DMS 273 treated with DMSO at 0.1 percent for 48 hours (cell line): ENCODE measurements around the gene PIP4K2A.
"Not testable (repeated sequence)": the region's sequence is repeated elsewhere in the genome, so short reads cannot be mapped to it uniquely, and the experiment has no call there.

Experiments
- DNase-seq: peaks from one replicate; lab custom pipeline; 2025; lab: John Stamatoyannopoulos, UW

PIP4K2A gene

DNA sequence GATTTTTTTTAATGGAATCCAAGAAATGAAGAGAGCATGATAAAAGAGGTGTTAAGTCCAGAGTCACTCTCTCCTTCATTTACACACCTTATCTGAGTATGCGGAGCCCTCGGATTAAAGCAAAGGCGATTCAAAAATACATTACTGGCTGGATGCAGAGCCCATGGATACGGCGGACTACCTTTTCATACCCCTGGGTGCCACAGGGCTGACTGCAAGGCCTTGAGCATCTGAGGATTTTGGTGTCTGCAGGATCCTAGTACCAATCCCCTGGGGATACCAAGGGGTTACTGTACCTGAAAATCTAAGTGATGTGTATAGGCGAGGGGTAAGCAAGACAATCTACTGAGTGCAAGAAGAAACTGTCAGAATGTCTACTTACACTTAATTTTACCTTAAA, 20.5 kb downstream of the PIP4K2A start:
- no peak for DNase-seq

DNA sequence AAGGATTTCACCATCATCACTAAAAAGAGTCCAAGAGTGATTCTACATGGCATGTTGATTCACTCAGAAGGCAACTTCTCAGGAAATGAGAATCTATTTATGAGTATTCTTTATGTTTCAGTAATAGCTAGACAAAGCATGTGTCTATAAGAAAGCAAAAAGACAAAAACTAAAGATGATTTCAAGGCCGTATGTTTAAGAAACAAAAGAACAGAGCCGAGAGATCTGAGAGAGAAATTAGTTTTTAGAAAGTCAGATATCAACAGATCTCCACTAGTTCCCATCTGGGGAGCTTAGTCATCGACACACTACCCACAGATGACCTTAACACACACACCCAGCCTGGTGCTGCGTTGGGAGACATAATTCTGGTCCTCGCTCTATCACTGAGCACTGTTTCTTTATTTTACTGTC, 21.0 kb downstream of the PIP4K2A start:
- DNase-seq = no peak

DNA sequence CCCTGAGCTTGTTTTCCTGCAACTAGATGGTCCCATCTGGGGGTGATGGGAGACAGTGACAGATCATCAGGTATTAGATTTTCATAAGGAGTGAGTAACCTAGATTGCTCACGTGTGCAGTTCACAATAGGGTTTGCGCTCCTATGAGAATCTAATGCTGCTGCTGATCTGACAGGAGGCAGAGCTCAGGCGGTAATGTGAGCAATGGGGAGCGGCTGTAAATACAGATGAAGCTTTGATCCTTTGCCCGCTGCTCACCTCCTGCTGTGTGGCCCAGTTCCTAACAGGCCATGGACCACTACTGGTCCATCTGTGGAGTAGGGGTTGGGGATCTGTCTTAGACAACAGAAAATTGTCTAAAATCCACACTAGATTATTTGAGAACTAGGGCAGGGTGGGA, 22.3 kb downstream of the PIP4K2A start:
- DNase-seq = not testable (repeated sequence)

DNA sequence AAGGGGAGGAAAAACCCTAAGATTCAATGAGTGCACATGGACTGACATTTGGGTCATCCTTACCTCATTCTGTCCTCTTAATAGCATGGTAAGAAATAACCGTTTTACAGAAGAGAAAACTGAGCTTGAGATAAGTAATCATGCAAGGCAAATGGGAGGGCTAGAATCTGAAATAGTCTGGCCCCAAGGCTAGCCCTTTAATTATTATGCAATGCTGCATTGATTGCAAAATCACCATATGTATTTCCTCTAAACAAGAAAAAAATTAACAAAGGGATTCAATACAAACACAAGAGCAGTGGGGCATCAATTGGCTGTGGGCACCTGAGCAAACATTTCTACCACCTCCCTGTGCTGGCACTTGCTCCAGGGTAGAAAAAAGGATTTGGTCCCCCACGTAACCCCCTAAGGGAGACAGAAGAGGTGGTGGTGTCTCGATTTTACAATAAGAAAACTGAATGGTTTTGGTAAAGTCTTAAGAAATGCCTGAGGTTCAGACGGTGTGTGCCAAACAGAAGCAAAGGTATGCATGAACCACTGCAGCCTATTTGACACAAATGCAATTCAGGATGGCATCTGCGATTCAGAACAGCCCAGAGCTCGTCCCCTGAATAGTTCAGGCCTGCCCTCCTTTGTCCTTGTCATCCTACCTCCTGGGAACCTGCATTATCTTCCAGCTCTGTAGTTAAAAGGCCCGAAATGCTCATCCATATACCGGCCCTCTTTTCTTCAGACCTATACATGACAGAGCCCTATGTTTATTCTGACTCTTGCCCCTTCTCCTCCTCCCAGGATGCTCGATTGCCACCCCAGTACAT, 23.6 kb downstream of the PIP4K2A start:
- DNase-seq = no peak

DNA sequence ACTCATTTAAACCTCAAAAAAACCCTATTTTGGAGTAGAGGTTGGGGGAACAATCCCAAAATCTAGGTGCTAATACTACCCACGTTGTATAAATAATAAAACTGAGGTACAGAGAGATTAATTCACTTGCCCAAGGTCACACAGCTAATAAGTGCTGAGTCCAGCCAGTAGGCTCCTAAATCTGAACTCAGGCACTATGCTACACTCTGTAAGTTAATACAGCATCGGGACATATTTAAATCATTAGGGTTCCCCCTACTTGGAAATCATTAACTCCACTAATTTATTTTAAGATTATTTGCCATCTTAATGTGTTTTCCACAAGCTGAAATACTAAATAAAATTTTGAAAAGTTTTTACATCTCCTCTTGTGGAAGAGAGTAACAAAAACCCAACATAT, 24.2 kb downstream of the PIP4K2A start:
- DNase-seq = no peak

DNA sequence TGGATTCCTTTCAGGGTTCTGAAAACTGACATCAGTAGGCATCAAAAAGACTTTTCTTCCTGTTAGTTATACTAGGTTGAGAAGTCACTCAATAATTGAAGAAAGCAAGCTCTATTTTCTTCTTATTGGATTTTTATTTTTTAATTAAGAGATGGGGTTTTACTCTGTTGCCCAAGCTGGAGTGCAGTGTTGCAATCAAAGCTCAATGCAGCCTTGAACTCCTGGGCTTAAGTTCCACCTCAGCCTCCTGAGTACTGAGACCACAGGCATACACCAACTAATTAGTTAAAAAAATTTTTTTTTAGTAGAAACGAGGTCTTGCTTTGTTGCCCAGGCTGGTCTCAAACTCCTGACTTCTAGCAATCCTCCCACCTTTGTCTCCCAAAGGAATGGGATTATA, 28.0 kb downstream of the PIP4K2A start:
- no peak for DNase-seq

DNA sequence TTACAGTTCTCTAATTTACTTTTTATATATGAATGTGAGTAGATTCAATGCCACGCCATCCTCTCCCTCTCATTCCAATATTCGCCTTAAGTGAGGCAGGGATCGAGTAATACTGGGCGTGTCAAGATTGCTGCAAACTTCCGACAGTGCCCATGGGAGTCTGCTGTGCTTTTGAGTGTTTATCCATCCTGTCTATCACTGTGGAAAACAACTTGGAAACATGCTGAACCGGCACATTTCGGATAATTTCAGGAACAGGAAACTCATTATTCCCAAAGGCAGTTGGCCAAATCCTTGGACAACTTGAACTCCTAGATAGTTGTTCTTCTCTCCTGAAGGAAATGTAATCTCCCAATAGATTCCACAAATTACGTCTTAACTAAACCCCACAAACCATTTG, 28.5 kb downstream of the PIP4K2A start:
- DNase-seq = no peak

DNA sequence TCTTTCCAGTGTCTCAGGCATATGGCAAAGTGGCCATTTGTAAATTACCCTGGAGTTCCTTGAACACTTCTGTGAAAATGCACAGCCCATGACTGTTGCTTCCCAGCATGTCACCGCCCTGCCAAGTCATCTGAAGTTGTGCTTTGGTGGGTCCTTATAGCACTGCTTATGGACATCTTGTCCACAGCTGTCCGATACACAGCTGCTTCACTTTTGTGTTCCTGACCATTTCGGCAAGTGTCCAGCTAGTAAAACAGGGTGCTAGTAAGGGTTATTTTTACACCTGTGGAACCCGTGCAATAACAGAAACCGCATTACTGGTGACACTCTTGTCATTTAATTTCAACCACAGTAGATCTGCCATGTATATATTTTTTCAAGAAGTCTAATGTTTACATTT, 29.7 kb downstream of the PIP4K2A start:
- DNase-seq = no peak

DNA sequence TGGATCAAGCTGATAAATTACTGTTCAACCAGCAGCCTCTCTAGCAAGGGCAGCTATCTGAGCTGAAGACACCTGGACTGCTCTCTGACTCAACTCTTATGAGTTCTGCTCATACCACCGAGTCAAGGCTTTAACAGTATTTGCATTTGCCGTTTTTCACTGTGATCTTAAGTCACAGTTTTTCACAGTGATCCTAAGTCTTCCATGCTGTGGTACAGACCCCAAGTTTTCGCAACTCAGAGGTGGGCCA, 31.3 kb downstream of the PIP4K2A start:
- DNase-seq = no peak

DNA sequence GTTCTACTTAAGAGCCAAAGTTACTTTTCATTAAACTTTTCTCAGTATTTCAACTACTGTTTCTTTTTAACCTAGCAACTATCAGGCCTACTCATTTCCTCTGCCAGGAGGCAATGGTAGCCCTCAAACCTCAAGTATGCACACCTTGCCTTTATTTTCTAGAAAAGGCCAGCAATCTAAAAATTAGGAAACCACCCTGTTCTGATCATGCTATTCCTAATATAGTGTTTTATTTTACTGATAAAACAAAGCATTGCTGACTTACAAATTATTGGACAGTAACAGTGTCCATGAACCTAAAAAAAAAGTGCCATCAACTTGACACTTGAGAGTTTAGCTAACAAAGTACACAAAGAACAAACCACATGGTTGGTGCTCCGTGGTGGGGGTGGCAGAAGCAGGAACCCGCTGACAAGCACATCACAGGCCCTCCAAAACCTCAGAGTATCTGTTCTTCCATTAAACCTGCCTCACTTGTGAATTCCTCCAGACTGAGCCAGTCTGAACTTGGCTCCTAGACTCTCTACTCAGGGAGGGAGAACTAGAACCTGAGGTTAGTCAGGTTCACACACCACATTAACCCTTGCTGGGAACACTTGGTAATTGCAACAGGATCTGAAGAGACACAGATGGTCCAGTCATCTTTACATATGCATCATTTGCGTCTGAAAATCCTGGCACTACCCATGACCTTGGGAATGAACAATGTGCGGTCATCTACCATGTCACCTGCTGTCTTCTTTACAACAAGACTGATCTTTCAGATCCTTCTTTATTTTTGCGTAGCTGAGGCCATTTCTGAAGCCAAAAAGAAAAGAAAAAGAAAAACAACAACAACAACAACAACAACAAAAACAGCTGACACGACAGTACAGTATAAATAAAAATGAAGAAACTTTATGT, 31.9 kb downstream of the PIP4K2A start:
- DNase-seq = no peak

DNA sequence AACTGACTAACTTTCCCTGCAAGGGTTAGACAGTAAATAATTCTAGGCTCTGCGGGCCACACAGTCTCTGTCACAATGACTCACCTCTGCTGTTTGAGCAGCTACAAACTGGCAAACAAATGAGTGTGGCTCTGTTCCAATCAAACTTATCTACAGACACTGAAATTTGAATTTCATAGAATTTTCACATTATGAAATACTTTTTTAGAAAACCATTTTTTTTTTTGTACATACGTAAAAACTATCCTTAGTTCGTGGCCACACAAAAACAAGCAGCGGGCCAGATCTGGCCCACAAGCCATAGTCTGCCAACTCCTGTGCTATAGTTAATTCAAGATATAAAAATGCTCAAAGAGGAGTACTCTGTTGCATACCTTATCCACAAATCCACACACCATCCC, 32.6 kb downstream of the PIP4K2A start:
- no peak for DNase-seq

DNA sequence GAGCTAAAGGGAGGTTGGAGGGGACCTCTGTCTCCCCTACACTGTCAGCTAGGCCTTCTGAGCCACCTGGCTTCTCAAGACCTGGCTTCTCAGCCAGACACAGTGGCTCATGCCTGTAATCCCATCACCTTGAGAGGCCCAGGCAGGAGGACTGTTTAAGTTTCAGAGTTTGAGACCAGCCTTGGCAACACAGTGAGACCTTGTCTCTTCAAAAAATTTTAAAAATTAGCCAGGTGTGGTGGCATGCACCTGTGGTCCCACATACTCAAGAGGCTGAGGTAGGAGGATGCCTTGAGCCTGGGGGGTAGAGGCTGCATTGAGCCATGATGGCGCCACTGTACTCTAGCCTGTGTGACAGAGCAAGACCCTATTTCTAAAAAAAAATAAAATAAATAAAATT, 33.1 kb downstream of the PIP4K2A start:
- DNase-seq = no peak

DNA sequence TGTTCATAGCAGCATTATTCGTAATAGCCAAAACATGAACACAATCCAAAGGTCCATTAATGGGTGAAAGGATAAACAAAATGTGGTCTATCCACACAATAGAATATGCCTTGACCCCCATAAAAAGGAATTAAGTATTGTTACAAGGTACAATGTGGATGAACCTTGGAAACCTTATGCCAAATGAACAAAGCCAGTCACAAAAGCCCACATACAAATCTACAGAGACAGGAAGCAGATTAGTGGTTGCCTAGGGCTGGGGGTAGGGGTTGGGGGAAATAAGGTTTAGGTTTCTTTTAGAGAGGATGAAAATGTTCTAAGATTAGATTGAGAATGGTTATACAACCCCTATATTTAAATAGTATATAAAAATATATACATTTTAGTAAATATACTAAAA, 34.8 kb downstream of the PIP4K2A start:
- DNase-seq = no peak

DNA sequence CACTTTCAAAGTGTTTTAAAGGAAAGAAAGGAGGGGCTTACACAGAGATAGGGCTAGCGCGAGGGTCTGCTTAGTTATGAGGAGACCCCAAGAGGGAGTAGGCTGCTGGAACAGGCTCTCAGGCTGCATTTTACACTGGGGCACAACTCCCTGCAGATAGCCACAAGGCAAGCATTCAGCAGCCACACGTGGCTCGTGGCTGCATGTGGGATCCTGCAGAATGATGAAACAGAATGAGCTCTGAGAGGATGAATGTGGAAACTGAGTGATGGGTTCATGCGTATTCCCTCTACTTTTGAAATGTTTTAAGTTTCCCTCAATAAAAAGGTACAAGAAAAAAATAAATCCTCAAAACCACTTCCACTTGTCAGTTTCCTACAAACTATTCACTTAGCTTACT, 37.0 kb downstream of the PIP4K2A start:
- DNase-seq = no peak

DNA sequence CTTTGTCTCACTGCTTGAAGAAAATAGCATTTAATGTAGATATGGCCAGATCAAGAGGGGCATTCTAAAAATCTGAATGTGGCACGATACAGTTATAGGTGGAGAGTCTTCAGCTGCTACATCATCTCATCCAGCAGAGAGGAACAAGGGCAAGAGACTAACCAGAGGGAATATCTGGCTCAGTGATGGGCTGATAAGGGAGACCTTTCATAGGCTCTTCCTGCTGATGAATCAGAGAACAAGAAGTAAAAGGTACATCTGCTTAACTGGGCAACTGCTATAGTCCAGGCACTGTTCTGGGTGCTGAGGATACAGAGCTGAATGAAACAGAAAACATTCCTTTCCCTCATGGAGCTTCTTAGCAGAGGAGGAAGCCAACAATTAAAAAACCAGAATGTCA, 37.9 kb downstream of the PIP4K2A start:
- no peak for DNase-seq

DNA sequence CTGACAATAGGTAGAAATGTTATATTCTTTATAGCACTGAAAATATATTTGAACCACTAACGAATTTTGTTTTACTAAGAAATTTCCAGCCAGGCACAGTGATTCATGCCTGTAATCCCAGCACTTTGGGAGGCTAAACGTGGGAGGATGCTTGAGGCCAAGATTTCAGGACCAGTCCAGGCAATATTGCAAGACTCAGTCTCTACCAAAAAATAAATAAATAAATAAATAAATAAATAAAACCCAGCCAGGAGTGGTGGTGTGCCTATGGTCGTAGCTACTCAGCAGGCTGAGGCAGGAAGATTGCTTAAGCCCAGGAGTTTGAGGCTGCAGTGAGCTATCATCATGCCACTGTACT, 39.8 kb downstream of the PIP4K2A start:
- no peak for DNase-seq

DNA sequence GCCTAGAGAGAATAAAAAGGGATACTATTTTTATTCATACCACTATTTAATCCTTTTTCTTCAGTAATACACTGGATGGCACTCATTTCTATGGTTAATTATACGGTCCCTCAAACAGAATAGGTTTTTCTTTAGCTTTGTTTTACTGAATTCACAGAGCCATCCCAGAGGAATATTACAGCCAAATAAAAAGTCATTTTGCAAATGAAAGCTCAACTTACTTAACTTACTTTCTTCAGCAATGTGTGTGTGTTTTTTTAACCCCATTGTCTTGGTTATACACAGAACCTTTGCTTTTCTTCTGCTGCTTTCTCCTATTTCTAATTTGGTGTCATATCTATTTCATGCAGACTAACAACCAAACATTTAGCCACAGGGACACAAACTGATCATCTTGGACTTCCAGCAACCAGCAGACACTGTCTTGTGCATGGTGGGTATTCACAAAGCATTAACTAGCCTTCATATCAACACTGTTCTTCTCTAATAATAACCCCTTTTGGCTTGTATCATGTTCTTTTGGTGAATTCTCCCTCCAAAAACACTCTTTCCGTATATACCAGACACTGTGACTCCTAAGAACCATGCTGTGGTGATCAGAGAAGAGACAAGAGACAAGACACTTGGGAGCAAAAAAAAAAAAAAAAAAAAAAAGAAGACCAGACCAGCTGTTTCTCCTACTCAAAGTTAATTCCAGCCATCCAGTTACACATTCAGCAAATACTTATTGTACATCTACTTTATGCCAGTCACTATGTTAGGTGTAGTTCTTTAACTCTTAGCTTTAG, 40.4 kb downstream of the PIP4K2A start:
- DNase-seq = no peak

DNA sequence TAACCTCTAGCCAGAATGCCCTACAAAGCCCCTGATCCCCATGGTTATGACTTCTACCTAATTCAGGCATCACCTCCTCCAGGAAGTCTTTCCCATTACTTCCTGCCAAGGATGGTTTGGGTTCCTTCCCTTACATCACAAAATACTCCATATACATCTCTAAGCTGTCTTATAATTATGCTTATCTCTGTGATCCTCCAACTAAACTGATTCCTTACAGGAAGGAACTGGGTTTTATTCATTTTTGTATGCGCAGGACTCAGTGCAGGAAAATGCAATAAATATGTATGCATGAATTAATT, 41.3 kb downstream of the PIP4K2A start:
- no peak for DNase-seq

DNA sequence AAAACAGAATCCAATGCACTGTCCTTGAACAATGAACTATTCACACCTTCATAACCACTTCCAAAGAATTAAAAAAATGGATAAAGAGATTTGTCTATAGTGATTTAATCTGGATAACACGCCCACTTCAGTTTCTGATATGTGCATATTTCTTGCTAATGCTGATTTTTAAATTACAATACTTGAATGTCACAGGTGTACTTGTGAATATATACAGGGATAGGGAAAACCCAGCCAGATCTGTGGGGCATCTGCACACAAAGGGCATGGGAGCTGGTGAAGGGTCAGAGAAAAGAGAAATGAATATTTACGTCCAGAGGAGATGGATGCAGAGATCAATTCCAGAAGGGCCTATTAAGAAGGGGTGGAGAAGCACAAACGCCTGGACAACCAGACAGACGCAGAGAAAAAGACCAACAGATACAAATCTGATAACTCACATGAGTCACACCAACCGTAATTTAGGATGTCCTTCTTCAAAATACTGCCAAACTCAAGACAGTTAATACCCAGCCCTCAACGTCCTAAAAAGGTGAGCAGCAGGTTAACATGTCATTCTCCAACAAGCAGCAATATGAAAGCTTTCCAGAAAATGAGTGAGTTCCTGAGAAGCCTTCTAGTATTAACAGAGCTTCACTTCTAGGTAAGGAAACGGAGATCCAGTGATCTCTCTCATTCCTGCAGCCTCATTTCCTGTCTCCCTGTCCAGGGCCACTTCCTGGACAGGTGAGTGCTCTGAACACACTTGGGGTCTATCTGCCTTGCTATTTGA, 41.9 kb downstream of the PIP4K2A start:
- DNase-seq = no peak

DNA sequence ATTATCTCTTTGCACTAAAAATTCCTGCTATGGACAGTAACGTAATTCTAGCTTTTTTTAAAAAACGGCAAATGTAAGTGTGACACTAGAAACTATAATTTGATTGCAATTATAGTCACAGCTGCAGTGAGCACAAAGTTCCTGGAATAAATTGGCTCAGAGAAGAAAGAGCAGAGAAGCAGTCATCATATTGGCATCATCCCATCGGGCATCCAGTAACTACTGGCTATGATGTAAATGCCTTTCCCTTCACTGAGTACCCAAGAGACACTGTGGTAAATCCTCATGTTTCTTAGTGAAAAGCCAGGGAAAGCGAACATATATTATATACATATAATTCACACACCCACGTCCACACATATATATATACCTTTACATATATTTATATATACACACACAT, 43.6 kb downstream of the PIP4K2A start:
- DNase-seq = no peak

DNA sequence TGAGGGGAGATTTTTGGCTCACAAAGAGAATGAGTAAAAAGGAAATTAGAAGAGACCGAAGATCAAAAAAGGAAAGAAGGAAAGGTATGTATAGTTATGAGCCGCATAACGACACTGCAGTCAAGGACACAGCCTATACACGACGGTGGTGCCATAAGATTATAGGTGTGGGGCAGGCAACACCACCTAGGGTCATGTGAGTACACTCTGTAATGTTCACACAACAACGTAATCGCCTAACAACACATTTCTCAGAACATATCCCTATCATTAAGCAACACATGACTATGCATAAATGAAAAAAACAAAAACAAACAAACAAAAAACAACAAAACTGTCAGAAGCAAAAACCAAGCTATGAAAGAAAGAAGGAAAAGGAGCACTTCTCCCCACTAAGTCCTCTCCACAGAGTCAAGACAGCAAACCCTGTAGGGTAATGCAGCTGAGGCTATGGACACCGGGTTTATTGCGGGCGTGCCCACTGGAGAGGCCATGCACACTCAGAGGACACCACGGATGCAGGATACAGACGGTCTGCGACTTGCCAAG, 45.1 kb downstream of the PIP4K2A start:
- DNase-seq = no peak

DNA sequence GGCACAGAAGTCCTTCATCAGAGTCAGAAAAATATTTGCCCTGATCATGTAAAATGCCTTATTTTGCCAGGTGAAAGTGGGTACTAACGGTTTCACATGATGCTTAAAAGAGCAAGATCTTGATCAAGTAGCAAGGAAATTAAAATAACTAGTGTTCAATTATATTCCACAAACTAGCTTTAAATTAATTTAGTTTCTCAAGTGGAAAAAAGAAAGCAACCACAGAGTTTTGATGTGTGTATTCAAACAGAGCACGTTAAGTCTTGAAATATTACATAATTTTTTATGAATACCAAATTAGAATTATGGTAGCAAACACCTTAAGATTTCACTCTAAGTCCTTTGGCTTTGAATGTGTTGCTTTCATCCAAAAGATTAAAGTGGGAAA, 47.3 kb downstream of the PIP4K2A start:
- no peak for DNase-seq
